SH-SY5Y (cell line): ENCODE results near the gene DENND2A.

Source experiments
- GATA2 ChIP-seq: IDR thresholded peaks from 2 replicates; pipeline ENCODE4 v1.6.1; 2011; ENCODE audit warnings: mild to moderate bottlenecking, low read depth, low read length
- GATA3 ChIP-seq: IDR thresholded peaks from 2 replicates; pipeline ENCODE4 v1.6.1; 2011; ENCODE audit warnings: low read depth, mild to moderate bottlenecking, low read length, moderate library complexity

- no peak for TF ChIP-seq GATA2
- TF ChIP-seq GATA3 = no peak
Observed at GRCh38 chr7:140618306-140618705, 22.3 kb downstream of the DENND2A start.
